Ascending aorta (tissue), 2 donors: Measurements from ENCODE around the gene AVP. TPM values are rescaled to one million over a fixed set of nuclear protein-coding genes. Genes with fewer than 3 reads are reported as not detected.

ENCODE experiments used
- DNase-seq, 2 donors: peaks; one replicate each; pipeline ENCODE4 v3.0.0-alpha.2; 2019; ENCODE audit warnings: low spot score in 2 of 2
- H3K27ac ChIP-seq, 2 donors: fragments of 200-600 bp; sonication (generic); one replicate each; pipeline ENCODE4 v1.5.1; 2016 to 2017; ENCODE audit warnings: mild to moderate bottlenecking in 1 of 2
- H3K27me3 ChIP-seq: fragments of 200-600 bp; sonication (generic); one replicate; pipeline ENCODE4 v1.5.1; 2017
- H3K36me3 ChIP-seq, 2 donors: fragments of 200-600 bp; sonication (generic); one replicate each; pipeline ENCODE4 v1.5.1; 2016
- H3K4me1 ChIP-seq, 2 donors: fragments of 200-600 bp; sonication (generic); one replicate each; pipeline ENCODE4 v1.5.1; 2016 to 2017; ENCODE audit warnings: mild to moderate bottlenecking in 1 of 2
- H3K4me3 ChIP-seq, 2 donors: fragments of 200-600 bp; sonication (generic); one replicate each; pipeline ENCODE4 v1.5.1; 2016 to 2017; ENCODE audit warnings: mild to moderate bottlenecking in 1 of 2
- H3K9me3 ChIP-seq, 2 donors: fragments of 200-600 bp; sonication (generic); one replicate each; pipeline ENCODE4 v1.5.1; 2016
- CTCF ChIP-seq, 3 experiments: fragments of 200-600 bp in 2 of 3; fragments of 450-650 bp in 1 of 3; sonication (generic) in 2 of 3; IDR thresholded peaks; one replicate each; pipeline ENCODE4 v1.5.1; 2016 to 2019; ENCODE audit warnings: antibody characterized with exemption in 3 of 3, mild to moderate bottlenecking in 1 of 3, moderate library complexity in 1 of 3
- intact Hi-C: fragments of 100-400 bp; cut with DNase I; formaldehyde crosslinking; loops from one replicate; pipeline ENCODE4 v1.15.1; 2023
- total RNA-seq: library from RNA; depleted of rRNA; stranded (reverse); fragments of >200 nt; gene quantifications from one replicate; pipeline ENCODE4 v1.1.0, GENCODE V29; 2016

The AVP gene
- total RNA-seq, 1 donor from 2014 or later: not detected

- no peaks in the 10 kb centered on the region for H3K9me3 ChIP-seq
- no peaks in the 10 kb centered on the region for H3K27me3 ChIP-seq
- TF ChIP-seq CTCF (IDR thresholded peaks at IDR 0.05): no peak
- H3K4me3 ChIP-seq: no peak overlapping the region
- intact Hi-C loops: loop anchor here (2.0 kb wide), 1 partner anchor 63 kb away; no protein-coding TSS in a partner anchor
- peaks cover 6 to 8% of the 10 kb centered on the region in 2 donors for H3K4me1 ChIP-seq
- H3K27ac ChIP-seq: no peak overlapping the region
- peaks cover 14 to 24% of the 10 kb centered on the region in 2 donors for H3K36me3 ChIP-seq
- no peak for DNase-seq
Observed at GRCh38 chr20:3051385-3052019, 33.0 kb downstream of the AVP start.

GRCh38 chr20:3047486-3048419 lies 36.8 kb downstream of the AVP start:
- H3K27ac ChIP-seq: no peak overlapping the region
- no peak for DNase-seq
- H3K27me3 ChIP-seq: no peaks in the 10 kb centered on the region
- H3K9me3 ChIP-seq: no peaks in the 10 kb centered on the region
- H3K4me1 ChIP-seq: peaks cover 7 to 8% of the 10 kb centered on the region in 2 donors
- TF ChIP-seq CTCF (IDR thresholded peaks at IDR 0.05): no peak
- H3K4me3 ChIP-seq: peak overlapping the region in 1 of 2 donors; percentile 93
- H3K36me3 ChIP-seq: peaks cover 14 to 24% of the 10 kb centered on the region in 2 donors
- intact Hi-C loops: loop anchor here (5.0 to 10.0 kb wide), 6 partner anchors 125 to 1153 kb away; partner anchors contain the start of genes DNAAF9, IDH3B, LZTS3 and PCED1A

- peak overlapping the region; percentile 91 to 92 for H3K27ac ChIP-seq
- DNase-seq: no peak
- no peaks in the 10 kb centered on the region for H3K27me3 ChIP-seq
Observed at GRCh38 chr20:3046677-3047462, 37.7 kb downstream of the AVP start.

GRCh38 chr20:3045816-3046676 lies 38.5 kb downstream of the AVP start, which contains the start of gene MRPS26:
Gene MRPS26, plus strand, starts transcription at chr20:3046052. Its CDS starts 17 bp downstream, at chr20:3046069.
- intact Hi-C loops: loop anchor here (1.0 to 10.0 kb wide), 8 partner anchors 126 to 1151 kb away; partner anchors contain the start of genes DDRGK1, DNAAF9, IDH3B and LZTS3
- Histone ChIP-seq H3K4me3 (peak within 1 kb of the TSS; percentile 89 to 93), H3K27me3 (no peaks in the 10 kb centered on the region), H3K36me3 (peaks cover 14 to 24% of the 10 kb centered on the region in 2 donors), H3K27ac (peak within 1 kb of the TSS; percentile 91 to 92), H3K4me1 (peaks cover 7 to 21% of the 10 kb centered on the region in 2 donors), H3K9me3 (no peaks in the 10 kb centered on the region)
- peak; percentile 55 to 94 for DNase-seq
- no peak for TF ChIP-seq CTCF (IDR thresholded peaks at IDR 0.05)

More at GRCh38 chr20:3046677-3047462, 37.7 kb downstream of the AVP start:
- intact Hi-C loops: loop anchor here (5.0 to 10.0 kb wide), 6 partner anchors 125 to 1152 kb away; partner anchors contain the start of genes DNAAF9, IDH3B, LZTS3 and PCED1A
- H3K4me1 ChIP-seq: peaks cover 7 to 17% of the 10 kb centered on the region in 2 donors
- no peaks in the 10 kb centered on the region for H3K9me3 ChIP-seq
- H3K36me3 ChIP-seq: peaks cover 14 to 24% of the 10 kb centered on the region in 2 donors
- peak overlapping the region; percentile 89 to 93 for H3K4me3 ChIP-seq
- no peak for TF ChIP-seq CTCF (IDR thresholded peaks at IDR 0.05)
